ENCODE measurements around the gene PTGIR.
"Not testable (repeated sequence)": the region's sequence is repeated elsewhere in the genome, so short reads cannot be mapped to it uniquely, and the experiment has no call there.

The PTGIR gene

DNA sequence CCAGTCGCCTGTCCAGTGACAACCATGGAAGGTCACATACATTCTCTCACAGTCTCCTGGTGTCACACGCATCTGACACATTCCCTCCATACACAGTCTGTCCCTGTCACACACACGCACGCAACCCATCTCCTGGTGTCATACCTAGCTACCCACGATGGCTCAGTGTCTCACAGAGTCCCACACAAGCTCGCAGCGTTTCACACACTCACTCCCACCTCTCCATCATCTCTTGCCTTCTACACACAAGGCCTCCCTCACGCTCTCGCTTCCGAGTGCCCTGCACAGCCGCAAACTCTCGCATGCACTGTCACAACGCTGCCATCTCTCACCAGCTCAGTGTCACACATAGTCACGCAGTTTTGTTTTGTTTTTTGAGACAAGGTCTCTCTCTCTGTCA is 12.3 kb upstream of the PTGIR start:
- DNase-seq, result no peak

GRCh38 chr19:46635920-46636761 is 11.3 kb upstream of the PTGIR start, which contains the start of gene GNG8:
TSS of gene GNG8 (minus strand) at chr19:46636202. CDS start at chr19:46634682, 1,520 bp downstream.
- DNase-seq, result peak; percentile 43

DNA sequence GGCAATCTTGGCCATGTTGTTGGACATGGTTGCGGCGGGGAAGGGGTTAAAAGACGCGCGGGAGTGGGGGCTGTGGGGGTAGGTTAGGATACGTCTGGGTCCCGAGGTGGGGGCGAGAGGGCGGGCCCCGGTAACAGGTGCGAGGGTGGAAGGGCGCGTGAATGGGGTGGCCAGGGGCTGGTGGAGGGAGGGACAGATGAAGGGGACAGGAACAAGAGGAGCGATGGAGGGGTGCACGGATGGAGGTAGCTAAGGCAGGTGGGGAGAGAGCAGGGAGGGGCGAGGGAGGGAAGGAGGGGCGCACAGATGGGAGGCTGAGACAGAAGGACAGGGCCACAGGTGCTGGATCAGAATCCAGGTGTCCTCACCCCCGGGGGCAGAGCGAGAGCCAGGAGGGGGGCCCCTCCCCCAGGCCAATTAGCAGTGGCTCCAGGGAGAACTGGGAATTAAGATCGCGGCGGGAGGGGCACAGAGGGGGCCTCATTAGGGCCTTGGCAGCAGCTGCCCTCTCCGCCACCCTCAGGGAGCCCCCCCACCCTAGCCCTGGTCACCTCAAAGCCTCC is 9.8 kb upstream of the PTGIR start:
- no peak for DNase-seq

GRCh38 chr19:46634045-46634655 is 9.3 kb upstream of the PTGIR start:
- peak; percentile 97 for DNase-seq

DNA sequence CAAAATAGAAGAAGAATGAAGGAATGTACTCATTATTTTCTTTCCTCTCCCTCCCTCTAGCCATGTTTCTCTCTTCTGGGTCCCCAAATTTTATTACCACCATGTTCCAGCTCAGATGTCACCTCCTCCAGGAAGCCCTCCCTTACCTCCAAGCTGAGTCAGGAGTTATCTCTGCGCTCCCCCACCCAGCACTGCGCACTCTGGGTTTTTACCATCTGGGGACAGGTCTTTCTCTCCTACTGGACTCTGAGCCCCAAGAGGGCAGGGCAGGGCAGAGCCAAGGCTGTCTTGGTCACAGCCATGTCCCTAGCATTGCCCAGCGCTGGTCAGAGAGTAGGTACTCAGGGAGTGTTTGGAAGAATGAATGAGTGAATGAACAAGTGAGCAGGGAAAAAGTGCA is 8.2 kb upstream of the PTGIR start:
- DNase-seq, result no peak

DNA sequence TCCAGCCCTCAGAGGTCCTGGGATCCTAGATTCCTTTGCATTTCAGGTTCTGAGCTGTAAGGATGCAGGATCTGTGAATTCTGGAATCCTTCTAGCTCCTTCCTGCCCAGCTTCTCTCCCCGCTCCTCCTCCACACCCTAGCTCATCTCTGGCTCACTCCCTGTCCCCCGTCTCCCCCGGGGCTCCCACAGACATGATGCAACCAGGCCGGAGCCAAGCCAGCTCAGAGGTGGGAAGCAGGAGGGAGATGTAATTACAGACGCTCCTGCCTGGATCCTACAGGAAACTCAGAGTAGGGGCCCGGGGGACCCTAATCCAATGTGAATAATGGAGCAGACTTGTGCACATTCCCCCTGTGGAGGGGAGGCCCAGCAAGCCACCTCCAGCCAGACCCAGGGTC is 6.6 kb upstream of the PTGIR start:
- DNase-seq, result no peak

GRCh38 chr19:46630586-46631205 is 5.8 kb upstream of the PTGIR start:
- no peak for DNase-seq

DNA sequence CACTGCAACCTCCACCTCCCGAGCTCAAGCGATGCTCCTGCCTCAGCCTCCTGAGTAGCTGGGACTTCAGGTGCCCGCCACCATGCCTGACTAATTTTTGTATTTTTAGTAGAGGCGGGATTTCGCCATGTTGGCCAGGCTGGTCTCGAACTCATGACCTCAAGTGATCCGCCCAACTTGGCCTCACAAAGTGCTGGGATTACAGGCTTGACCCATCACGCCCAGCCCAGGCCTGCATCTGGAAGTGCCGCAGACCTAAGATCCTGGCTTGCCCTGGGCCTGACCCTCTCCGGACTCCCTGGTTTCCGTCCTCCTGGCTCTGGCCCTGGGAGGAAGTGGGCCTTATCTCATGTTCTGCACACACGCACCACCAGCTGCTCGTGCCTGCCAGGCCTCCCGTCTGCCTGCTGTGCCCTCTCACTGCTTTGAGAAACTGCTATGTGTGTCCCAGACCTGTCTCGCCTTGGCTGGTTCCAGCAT is 4.7 kb upstream of the PTGIR start:
- no peak for DNase-seq

DNA sequence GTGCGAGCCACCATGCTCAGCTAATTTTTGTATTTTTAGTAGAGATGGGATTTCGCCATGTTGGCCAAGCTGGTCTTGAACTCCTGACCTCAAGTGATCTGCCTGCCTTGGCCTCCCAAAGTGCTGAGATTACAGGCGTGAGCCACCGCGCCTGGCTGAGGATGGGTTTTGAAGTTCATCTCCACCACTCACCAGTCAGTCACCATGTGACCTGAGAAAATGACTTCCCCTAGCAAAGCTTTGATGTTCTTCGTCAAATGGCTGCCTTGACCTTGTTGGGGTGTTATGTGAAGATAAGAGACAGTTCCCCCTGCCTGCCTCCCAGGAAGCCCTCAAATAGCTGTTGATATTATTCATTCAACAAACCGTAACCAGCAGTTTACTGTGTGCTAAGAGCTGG is 4.1 kb upstream of the PTGIR start:
- not testable (repeated sequence) for DNase-seq

GRCh38 chr19:46626446-46626845 is 1.6 kb upstream of the PTGIR start:
- no peak for DNase-seq

DNA sequence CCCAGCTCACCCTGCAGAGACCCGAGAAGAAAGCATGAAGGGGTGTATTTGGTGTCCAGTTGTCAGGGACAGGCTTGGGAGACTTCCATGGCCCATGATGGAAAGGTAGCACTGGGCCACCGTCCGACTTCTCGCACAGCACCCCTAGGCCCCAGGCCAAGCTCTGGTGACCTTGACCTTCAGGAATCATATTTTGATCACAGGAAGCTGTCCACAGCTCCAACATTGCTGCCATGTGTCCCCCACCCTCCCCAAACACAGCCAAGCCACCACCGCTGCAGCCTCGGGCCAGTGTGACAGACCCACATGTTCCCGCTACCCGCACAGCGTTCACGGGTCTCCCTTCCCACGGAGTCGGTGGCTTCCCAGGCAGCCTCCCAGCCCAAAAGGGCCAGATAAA is 842 bp upstream of the PTGIR start:
- DNase-seq, result no peak

- no peak for DNase-seq
Measured at GRCh38 chr19:46623915-46624502, 880 bp downstream of the PTGIR start.

- no peak for DNase-seq
Measured at GRCh38 chr19:46622118-46622446, 2.8 kb downstream of the PTGIR start.

DNA sequence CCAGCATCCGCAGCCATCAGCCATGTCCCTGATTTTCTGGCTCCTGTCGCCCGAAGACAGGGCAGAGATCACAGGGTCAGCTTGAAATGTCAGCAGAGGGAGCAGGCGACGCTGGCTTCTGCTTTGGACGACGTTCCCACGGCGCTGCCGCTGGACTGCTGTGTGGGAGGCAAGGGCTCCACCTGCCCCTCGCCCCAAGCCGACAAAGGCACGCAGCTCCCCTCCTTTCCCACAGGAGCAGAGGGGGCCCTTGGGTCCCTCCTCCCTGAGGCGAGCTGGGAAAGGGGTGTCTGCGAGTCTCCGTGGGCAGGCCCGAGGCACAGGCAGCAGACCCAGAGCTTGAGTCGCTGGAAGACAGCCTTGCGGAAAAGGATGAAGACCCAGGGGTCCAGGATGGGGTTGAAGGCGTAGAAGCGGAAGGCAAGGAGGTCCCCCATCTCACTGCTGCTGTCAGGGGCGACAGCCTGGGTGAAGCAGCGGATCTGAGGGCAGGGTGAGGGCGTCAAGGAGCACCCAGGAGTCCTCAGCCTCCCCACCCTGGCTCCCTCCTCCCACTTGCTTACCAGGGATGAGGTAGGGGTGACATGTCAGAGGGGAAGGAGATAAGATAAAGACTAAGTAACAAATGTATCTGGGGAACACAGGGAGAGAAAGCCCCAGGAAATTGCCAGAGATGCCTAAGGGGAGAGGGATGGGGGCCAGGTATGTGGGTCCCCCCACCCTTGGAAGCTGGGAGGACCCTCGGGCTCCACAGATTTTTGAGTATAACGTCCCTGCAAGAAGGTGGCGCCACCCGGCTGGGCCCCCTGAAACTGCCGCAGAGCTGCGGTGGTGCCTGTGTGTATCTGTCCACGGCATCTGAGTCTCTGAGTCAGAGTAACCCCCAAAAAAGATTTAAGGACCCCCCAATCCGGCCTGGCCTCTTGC is 3.4 kb downstream of the PTGIR start:
- DNase-seq, result no peak

DNA sequence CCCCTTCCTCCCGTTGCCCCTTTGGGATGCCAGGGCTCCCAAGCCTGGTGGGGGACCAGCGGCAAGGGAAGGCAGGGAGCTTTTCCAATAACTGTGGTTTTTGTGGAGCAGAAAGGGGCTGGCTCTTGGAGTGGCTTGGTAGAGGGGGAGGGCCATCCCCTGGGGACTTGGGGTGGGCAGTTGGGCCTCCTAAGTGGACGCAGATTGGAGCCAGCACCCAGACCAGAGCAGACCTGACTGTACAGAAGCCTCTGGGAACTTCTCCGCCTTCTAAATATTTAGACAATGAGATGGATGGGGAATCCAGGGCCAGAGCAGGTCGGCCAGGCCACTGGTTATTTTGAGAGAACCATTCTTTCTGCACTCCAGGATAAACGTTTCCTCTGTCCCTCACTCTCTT is 4.2 kb downstream of the PTGIR start:
- no peak for DNase-seq

- DNase-seq, result no peak
Measured at GRCh38 chr19:46620267-46620666, 4.6 kb downstream of the PTGIR start.

GRCh38 chr19:46618670-46619231 is 6.1 kb downstream of the PTGIR start:
- peak; percentile 85 for DNase-seq

GRCh38 chr19:46617601-46618000 is 7.3 kb downstream of the PTGIR start:
- peak; percentile 65 for DNase-seq

- DNase-seq, result peak; percentile 64
Measured at GRCh38 chr19:46616631-46617322, 8.1 kb downstream of the PTGIR start.

DNA sequence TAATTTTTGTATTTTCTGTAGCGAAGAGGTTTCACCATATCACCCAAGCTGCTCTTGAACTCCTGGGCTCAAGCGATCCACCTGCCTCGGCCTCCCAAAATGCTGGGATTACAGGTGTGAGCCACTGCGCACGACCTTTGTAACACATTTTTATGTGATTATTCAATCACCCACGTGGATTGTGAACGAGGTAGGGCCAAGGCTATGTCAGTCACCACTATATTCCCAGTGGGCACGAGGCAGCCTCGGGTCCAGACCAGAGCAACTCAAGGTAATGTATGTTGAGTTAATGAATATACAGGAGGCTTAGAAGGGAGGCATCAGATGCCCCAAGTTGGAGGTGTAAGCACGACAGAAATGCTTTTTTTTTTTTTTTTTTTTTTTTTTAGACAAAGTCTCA is 8.9 kb downstream of the PTGIR start:
- peak; percentile 3 for DNase-seq

GRCh38 chr19:46614114-46614722 is 10.7 kb downstream of the PTGIR start:
- peak; percentile 78 for DNase-seq

Data from CD4-positive, alpha-beta T cell treated with Interleukin-15 for 1 hour (primary cell).